ENCODE data around the gene ZMAT3.
A peak's percentile ranks its signal among the peaks of the same experiment; 100 is the strongest.

The ZMAT3 gene

GRCh38 chr3:179026636-179027035 lies 45.0 kb downstream of the ZMAT3 start:
- H3K27me3 Mint-ChIP-seq (ENCODE audit: low read depth) = no peaks in the 10 kb centered on the region

GRCh38 chr3:179021119-179021903 lies 50.3 kb downstream of the ZMAT3 start:
- H3K36me3 Mint-ChIP-seq (ENCODE audit: low read depth) = peaks cover 9% of the 10 kb centered on the region
- H3K27me3 Mint-ChIP-seq (ENCODE audit: low read depth) = no peaks in the 10 kb centered on the region
- peaks cover 34% of the 10 kb centered on the region for H3K4me1 Mint-ChIP-seq (ENCODE audit: low read depth)
- peak overlapping the region; percentile 76 for H3K27ac Mint-ChIP-seq
- peak overlapping the region; percentile 70 for H3K4me3 Mint-ChIP-seq
- DNase-seq (ENCODE audit: low spot score) = no peak
- no peaks in the 10 kb centered on the region for H3K9me3 Mint-ChIP-seq

More at GRCh38 chr3:179026636-179027035, 45.0 kb downstream of the ZMAT3 start:
- H3K4me1 Mint-ChIP-seq (ENCODE audit: low read depth) = peaks cover 14% of the 10 kb centered on the region
- H3K4me3 Mint-ChIP-seq = no peak overlapping the region
- H3K27ac Mint-ChIP-seq = no peak overlapping the region
- no peak for DNase-seq (ENCODE audit: low spot score)
- peaks cover 17% of the 10 kb centered on the region for H3K36me3 Mint-ChIP-seq (ENCODE audit: low read depth)
- H3K9me3 Mint-ChIP-seq = no peaks in the 10 kb centered on the region

GRCh38 chr3:179020112-179020511 lies 51.5 kb downstream of the ZMAT3 start:
- Mint-ChIP-seq H3K27me3 (ENCODE audit: low read depth) (no peaks in the 10 kb centered on the region), H3K36me3 (ENCODE audit: low read depth) (peaks cover 6% of the 10 kb centered on the region), H3K27ac (no peak overlapping the region), H3K9me3 (no peaks in the 10 kb centered on the region), H3K4me1 (ENCODE audit: low read depth) (peaks cover 46% of the 10 kb centered on the region), H3K4me3 (peak overlapping the region; percentile 70)
- no peak for DNase-seq (ENCODE audit: low spot score)

- peaks cover 46% of the 10 kb centered on the region for H3K4me1 Mint-ChIP-seq (ENCODE audit: low read depth)
- no peak overlapping the region for H3K27ac Mint-ChIP-seq
- no peaks in the 10 kb centered on the region for H3K27me3 Mint-ChIP-seq (ENCODE audit: low read depth)
- DNase-seq (ENCODE audit: low spot score) = no peak
- H3K36me3 Mint-ChIP-seq (ENCODE audit: low read depth) = peaks cover 3% of the 10 kb centered on the region
- no peaks in the 10 kb centered on the region for H3K9me3 Mint-ChIP-seq
- no peak overlapping the region for H3K4me3 Mint-ChIP-seq
Observed at GRCh38 chr3:179018808-179019207, 52.8 kb downstream of the ZMAT3 start.

- Mint-ChIP-seq H3K27me3 (ENCODE audit: low read depth) (peaks cover 7% of the 10 kb centered on the region), H3K36me3 (ENCODE audit: low read depth) (peaks cover 3% of the 10 kb centered on the region), H3K4me1 (ENCODE audit: low read depth) (peaks cover 46% of the 10 kb centered on the region), H3K4me3 (peak overlapping the region; percentile 55), H3K27ac (no peak overlapping the region), H3K9me3 (no peaks in the 10 kb centered on the region)
- no peak for DNase-seq (ENCODE audit: low spot score)
Observed at GRCh38 chr3:179016979-179017670, 54.5 kb downstream of the ZMAT3 start.

- Mint-ChIP-seq H3K27ac (peak overlapping the region; percentile 51), H3K9me3 (no peaks in the 10 kb centered on the region), H3K27me3 (ENCODE audit: low read depth) (peaks cover 16% of the 10 kb centered on the region), H3K4me1 (ENCODE audit: low read depth) (peaks cover 34% of the 10 kb centered on the region), H3K4me3 (no peak overlapping the region), H3K36me3 (ENCODE audit: low read depth) (peaks cover 3% of the 10 kb centered on the region)
- DNase-seq (ENCODE audit: low spot score) = peak; percentile 63
Observed at GRCh38 chr3:179015551-179016020, 56.0 kb downstream of the ZMAT3 start.

- no peak for DNase-seq (ENCODE audit: low spot score)
Observed at GRCh38 chr3:179005706-179006105, 65.9 kb downstream of the ZMAT3 start.

GRCh38 chr3:179005213-179005612 lies 66.4 kb downstream of the ZMAT3 start:
- H3K9me3 Mint-ChIP-seq = no peaks in the 10 kb centered on the region
- peaks cover 40% of the 10 kb centered on the region for H3K27me3 Mint-ChIP-seq (ENCODE audit: low read depth)
- H3K27ac Mint-ChIP-seq = no peak overlapping the region
- peaks cover 3% of the 10 kb centered on the region for H3K4me1 Mint-ChIP-seq (ENCODE audit: low read depth)
- no peak overlapping the region for H3K4me3 Mint-ChIP-seq
- DNase-seq (ENCODE audit: low spot score) = no peak
- peaks cover 4% of the 10 kb centered on the region for H3K36me3 Mint-ChIP-seq (ENCODE audit: low read depth)

More at GRCh38 chr3:179005706-179006105, 65.9 kb downstream of the ZMAT3 start:
- Mint-ChIP-seq H3K4me1 (ENCODE audit: low read depth) (peaks cover under 1% of the 10 kb centered on the region), H3K27me3 (ENCODE audit: low read depth) (peaks cover 44% of the 10 kb centered on the region), H3K4me3 (no peak overlapping the region), H3K36me3 (ENCODE audit: low read depth) (peaks cover 4% of the 10 kb centered on the region), H3K27ac (no peak overlapping the region), H3K9me3 (no peaks in the 10 kb centered on the region)

- no peaks in the 10 kb centered on the region for H3K9me3 Mint-ChIP-seq
- H3K4me1 Mint-ChIP-seq (ENCODE audit: low read depth) = peaks cover 6% of the 10 kb centered on the region
- H3K27me3 Mint-ChIP-seq (ENCODE audit: low read depth) = peaks cover 11% of the 10 kb centered on the region
- no peak for DNase-seq (ENCODE audit: low spot score)
- H3K36me3 Mint-ChIP-seq (ENCODE audit: low read depth) = peaks cover 2% of the 10 kb centered on the region
- H3K4me3 Mint-ChIP-seq = no peak overlapping the region
- no peak overlapping the region for H3K27ac Mint-ChIP-seq
Observed at GRCh38 chr3:179000659-179001058, 71.0 kb downstream of the ZMAT3 start.

- peaks cover 2% of the 10 kb centered on the region for H3K36me3 Mint-ChIP-seq (ENCODE audit: low read depth)
- peaks cover 6% of the 10 kb centered on the region for H3K4me1 Mint-ChIP-seq (ENCODE audit: low read depth)
- peaks cover 8% of the 10 kb centered on the region for H3K27me3 Mint-ChIP-seq (ENCODE audit: low read depth)
- no peak overlapping the region for H3K27ac Mint-ChIP-seq
- DNase-seq (ENCODE audit: low spot score) = peak; percentile 24
- H3K4me3 Mint-ChIP-seq = no peak overlapping the region
- no peaks in the 10 kb centered on the region for H3K9me3 Mint-ChIP-seq
Observed at GRCh38 chr3:179000144-179000543, 71.5 kb downstream of the ZMAT3 start.

GRCh38 chr3:178996399-178996798 lies 75.2 kb downstream of the ZMAT3 start:
- H3K9me3 Mint-ChIP-seq = peaks cover 5% of the 10 kb centered on the region
- H3K36me3 Mint-ChIP-seq (ENCODE audit: low read depth) = no peaks in the 10 kb centered on the region
- no peak overlapping the region for H3K27ac Mint-ChIP-seq
- peaks cover 6% of the 10 kb centered on the region for H3K4me1 Mint-ChIP-seq (ENCODE audit: low read depth)
- H3K27me3 Mint-ChIP-seq (ENCODE audit: low read depth) = peaks cover 4% of the 10 kb centered on the region
- H3K4me3 Mint-ChIP-seq = no peak overlapping the region
- DNase-seq (ENCODE audit: low spot score) = no peak

GRCh38 chr3:178990293-178990692 lies 81.3 kb downstream of the ZMAT3 start:
- DNase-seq (ENCODE audit: low spot score) = no peak
- no peaks in the 10 kb centered on the region for H3K4me1 Mint-ChIP-seq (ENCODE audit: low read depth)
- H3K4me3 Mint-ChIP-seq = no peak overlapping the region
- peaks cover 51% of the 10 kb centered on the region for H3K9me3 Mint-ChIP-seq
- H3K27me3 Mint-ChIP-seq (ENCODE audit: low read depth) = no peaks in the 10 kb centered on the region
- H3K36me3 Mint-ChIP-seq (ENCODE audit: low read depth) = peaks cover 1% of the 10 kb centered on the region
- no peak overlapping the region for H3K27ac Mint-ChIP-seq

GRCh38 chr3:178989821-178990220 lies 81.8 kb downstream of the ZMAT3 start:
- Mint-ChIP-seq H3K27me3 (ENCODE audit: low read depth) (no peaks in the 10 kb centered on the region), H3K9me3 (peaks cover 51% of the 10 kb centered on the region), H3K36me3 (ENCODE audit: low read depth) (peaks cover 1% of the 10 kb centered on the region), H3K4me1 (ENCODE audit: low read depth) (no peaks in the 10 kb centered on the region), H3K27ac (no peak overlapping the region), H3K4me3 (no peak overlapping the region)
- DNase-seq (ENCODE audit: low spot score) = no peak

- H3K9me3 Mint-ChIP-seq = peaks cover 51% of the 10 kb centered on the region
- no peaks in the 10 kb centered on the region for H3K27me3 Mint-ChIP-seq (ENCODE audit: low read depth)
- peaks cover 4% of the 10 kb centered on the region for H3K4me1 Mint-ChIP-seq (ENCODE audit: low read depth)
- DNase-seq (ENCODE audit: low spot score) = no peak
- H3K36me3 Mint-ChIP-seq (ENCODE audit: low read depth) = peaks cover 1% of the 10 kb centered on the region
- no peak overlapping the region for H3K27ac Mint-ChIP-seq
- no peak overlapping the region for H3K4me3 Mint-ChIP-seq
Observed at GRCh38 chr3:178987745-178988144, 83.9 kb downstream of the ZMAT3 start.
